ENCODE results near the gene PITPNM1. TPM values are rescaled to one million over a fixed set of nuclear protein-coding genes. Genes with fewer than 3 reads are reported as not detected.
A peak's percentile ranks its signal among the peaks of the same experiment; 100 is the strongest.

Gene PITPNM1
- total RNA-seq, 1 donor from 2014 or later = 40.5 TPM

- Mint-ChIP-seq H3K4me3 (ENCODE audit: unreplicated experiment) (no peak within 1 kb of the TSS), H3K36me3 (ENCODE audit: low read depth) (no peaks in the 10 kb centered on the region), H3K27ac (ENCODE audit: unreplicated experiment) (no peak within 1 kb of the TSS), H3K4me1 (ENCODE audit: low read depth) (no peaks in the 10 kb centered on the region), H3K27me3 (ENCODE audit: low read depth) (peaks cover 1% of the 10 kb centered on the region), H3K9me3 (ENCODE audit: low read depth) (no peaks in the 10 kb centered on the region)
- TF ChIP-seq, protein P1, sequence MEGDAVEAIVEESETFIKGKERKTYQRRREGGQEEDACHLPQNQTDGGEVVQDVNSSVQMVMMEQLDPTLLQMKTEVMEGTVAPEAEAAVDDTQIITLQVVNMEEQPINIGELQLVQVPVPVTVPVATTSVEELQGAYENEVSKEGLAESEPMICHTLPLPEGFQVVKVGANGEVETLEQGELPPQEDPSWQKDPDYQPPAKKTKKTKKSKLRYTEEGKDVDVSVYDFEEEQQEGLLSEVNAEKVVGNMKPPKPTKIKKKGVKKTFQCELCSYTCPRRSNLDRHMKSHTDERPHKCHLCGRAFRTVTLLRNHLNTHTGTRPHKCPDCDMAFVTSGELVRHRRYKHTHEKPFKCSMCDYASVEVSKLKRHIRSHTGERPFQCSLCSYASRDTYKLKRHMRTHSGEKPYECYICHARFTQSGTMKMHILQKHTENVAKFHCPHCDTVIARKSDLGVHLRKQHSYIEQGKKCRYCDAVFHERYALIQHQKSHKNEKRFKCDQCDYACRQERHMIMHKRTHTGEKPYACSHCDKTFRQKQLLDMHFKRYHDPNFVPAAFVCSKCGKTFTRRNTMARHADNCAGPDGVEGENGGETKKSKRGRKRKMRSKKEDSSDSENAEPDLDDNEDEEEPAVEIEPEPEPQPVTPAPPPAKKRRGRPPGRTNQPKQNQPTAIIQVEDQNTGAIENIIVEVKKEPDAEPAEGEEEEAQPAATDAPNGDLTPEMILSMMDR (IDR thresholded peaks at IDR 0.05) = no peak
- DNase-seq (ENCODE audit: low spot score) = no peak
Observed at GRCh38 chr11:67455054-67455453, 50.1 kb downstream of the PITPNM1 start, which contains the start of gene CABP4. CABP4 (plus strand) TSS chr11:67455354; CDS start chr11:67455424, 70 bp downstream.

DNA sequence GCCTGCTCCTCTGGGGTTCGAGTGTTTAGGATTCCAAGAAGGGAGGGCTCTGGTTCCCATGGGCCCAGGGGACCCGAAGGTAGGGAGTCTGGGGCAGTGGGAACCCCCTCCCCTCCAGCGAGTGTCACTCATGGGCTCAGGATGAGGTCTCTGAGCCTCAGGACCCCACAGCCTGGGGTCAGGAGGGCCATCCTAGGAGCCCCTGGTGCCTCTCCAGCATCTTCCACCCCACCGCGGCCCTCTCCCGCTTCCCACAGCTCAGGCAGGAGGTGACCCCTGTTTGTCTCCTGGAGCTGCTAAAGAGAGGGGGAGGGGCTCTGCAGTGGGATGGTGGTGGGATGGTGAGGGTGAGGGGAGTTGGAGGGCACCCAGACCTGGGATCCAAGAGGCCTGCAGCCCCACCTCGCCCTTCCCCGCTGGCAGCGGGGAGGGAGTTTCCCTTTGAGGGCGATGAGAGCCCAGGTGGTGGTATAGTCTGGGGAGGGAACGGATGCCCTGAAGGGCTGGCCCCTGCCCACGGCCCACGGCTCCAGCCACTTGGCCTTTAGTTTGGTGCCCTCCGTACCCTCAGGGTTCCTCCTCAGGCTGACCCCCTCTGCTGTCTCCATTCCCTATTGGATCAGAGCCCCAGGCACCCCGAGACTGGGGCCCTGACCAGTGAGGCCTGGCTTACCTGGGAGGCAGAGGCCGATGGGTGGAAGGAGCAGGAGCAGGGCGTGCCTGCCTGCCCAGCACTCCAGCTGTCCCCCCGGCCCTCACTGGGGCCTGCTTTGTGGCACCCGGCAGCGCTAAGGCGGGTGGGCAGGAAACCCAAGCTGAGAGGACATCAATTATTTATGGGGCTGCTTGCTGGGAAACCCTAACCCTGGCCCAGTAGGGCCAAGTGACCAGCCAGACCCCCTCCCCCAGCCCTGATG lies 51.1 kb downstream of the PITPNM1 start:
- no peaks in the 10 kb centered on the region for H3K9me3 Mint-ChIP-seq (ENCODE audit: low read depth)
- no peak for DNase-seq (ENCODE audit: low spot score)
- no peak overlapping the region for H3K27ac Mint-ChIP-seq (ENCODE audit: unreplicated experiment)
- TF ChIP-seq, protein P1 (IDR thresholded peaks at IDR 0.05) = no peak
- no peaks in the 10 kb centered on the region for H3K4me1 Mint-ChIP-seq (ENCODE audit: low read depth)
- H3K27me3 Mint-ChIP-seq (ENCODE audit: low read depth) = peaks cover 1% of the 10 kb centered on the region
- no peak overlapping the region for H3K4me3 Mint-ChIP-seq (ENCODE audit: unreplicated experiment)
- no peaks in the 10 kb centered on the region for H3K36me3 Mint-ChIP-seq (ENCODE audit: low read depth)

GRCh38 chr11:67452141-67452952 lies 52.8 kb downstream of the PITPNM1 start, which contains the start of gene GPR152:
GPR152 (minus strand) TSS chr11:67452729; CDS start chr11:67452724, 5 bp downstream.
- peaks cover 1% of the 10 kb centered on the region for H3K27me3 Mint-ChIP-seq (ENCODE audit: low read depth)
- no peak within 1 kb of the TSS for H3K27ac Mint-ChIP-seq (ENCODE audit: unreplicated experiment)
- H3K4me1 Mint-ChIP-seq (ENCODE audit: low read depth) = no peaks in the 10 kb centered on the region
- TF ChIP-seq, protein P1 (IDR thresholded peaks at IDR 0.05) = no peak
- H3K4me3 Mint-ChIP-seq (ENCODE audit: unreplicated experiment) = no peak within 1 kb of the TSS
- no peaks in the 10 kb centered on the region for H3K36me3 Mint-ChIP-seq (ENCODE audit: low read depth)
- no peaks in the 10 kb centered on the region for H3K9me3 Mint-ChIP-seq (ENCODE audit: low read depth)
- DNase-seq (ENCODE audit: low spot score) = peak; percentile 88

DNA sequence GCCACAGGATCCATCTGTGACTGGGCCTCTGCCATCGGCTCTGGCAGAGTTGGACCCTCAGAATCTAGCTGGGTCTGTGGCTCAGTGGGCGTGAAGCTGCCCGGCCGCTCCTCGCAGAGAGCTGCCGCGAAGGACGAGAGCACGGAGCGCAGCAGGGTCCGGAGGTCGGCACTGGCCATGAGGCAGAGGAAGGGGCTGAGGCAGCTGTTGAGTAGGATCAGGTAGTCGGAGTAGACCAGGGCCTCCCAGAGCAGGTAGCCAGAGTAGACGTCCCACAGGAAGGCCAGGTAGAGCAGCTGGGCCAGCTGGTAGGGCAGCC lies 53.5 kb downstream of the PITPNM1 start:
- peak; percentile 78 for DNase-seq (ENCODE audit: low spot score)
- Mint-ChIP-seq H3K4me1 (ENCODE audit: low read depth) (no peaks in the 10 kb centered on the region), H3K27ac (ENCODE audit: unreplicated experiment) (no peak overlapping the region), H3K36me3 (ENCODE audit: low read depth) (no peaks in the 10 kb centered on the region), H3K4me3 (ENCODE audit: unreplicated experiment) (no peak overlapping the region), H3K9me3 (ENCODE audit: low read depth) (no peaks in the 10 kb centered on the region), H3K27me3 (ENCODE audit: low read depth) (peaks cover under 1% of the 10 kb centered on the region)
- TF ChIP-seq, protein P1 (IDR thresholded peaks at IDR 0.05) = no peak

Data from chondrocyte (in vitro differentiated cells).